Tibial nerve (tissue), 4 donors: ENCODE measurements around the gene AURKAIP1. TPM values are rescaled to one million over a fixed set of nuclear protein-coding genes. Genes with fewer than 3 reads are reported as not detected.

ENCODE experiments used
- DNase-seq, 2 donors: peaks; one replicate each; pipeline ENCODE4 v3.0.0-alpha.2; 2019; ENCODE audit warnings: low spot score in 2 of 2
- H3K27ac ChIP-seq, 4 donors: fragments of 200-600 bp; sonication (generic) in 3 of 4; one replicate each; pipeline ENCODE4 v1.5.1; 2017 to 2019; ENCODE audit warnings: mild to moderate bottlenecking in 1 of 4
- H3K27me3 ChIP-seq, 2 donors: fragments of 200-600 bp; sonication (generic) in 1 of 2; one replicate each; pipeline versions ENCODE4 v1.5.1 to v1.6.0; 2017 to 2019
- H3K36me3 ChIP-seq, 3 donors: fragments of 200-600 bp; sonication (generic); one replicate each; pipeline ENCODE4 v1.5.1; 2018 to 2019
- H3K4me1 ChIP-seq, 4 donors: fragments of 200-600 bp; sonication (generic) in 3 of 4; one replicate each; pipeline ENCODE4 v1.5.1; 2017 to 2019
- H3K4me3 ChIP-seq, 4 donors: fragments of 200-600 bp; sonication (generic) in 3 of 4; one replicate each; pipeline ENCODE4 v1.5.1; 2017 to 2019; ENCODE audit warnings: mild to moderate bottlenecking in 1 of 4, moderate library complexity in 1 of 4
- H3K9me3 ChIP-seq, 4 donors: fragments of 200-600 bp; sonication (generic) in 3 of 4; one replicate each; pipeline ENCODE4 v1.5.1; 2017 to 2019
- CTCF ChIP-seq, 5 experiments: fragments of 200-600 bp in 3 of 5; fragments of 450-650 bp in 2 of 5; sonication (generic) in 3 of 5; IDR thresholded peaks; one replicate each; pipeline ENCODE4 v1.5.1; 2016 to 2019; ENCODE audit warnings: antibody characterized with exemption in 5 of 5, mild to moderate bottlenecking in 3 of 5, moderate library complexity in 2 of 5
- EP300 ChIP-seq, 2 donors: sonication (generic); formaldehyde crosslinking; IDR thresholded peaks; one replicate each; pipeline ENCODE4 v1.6.1; 2017; ENCODE audit warnings: antibody characterized with exemption in 2 of 2, mild to moderate bottlenecking in 1 of 2
- POLR2A ChIP-seq, 2 donors: fragments of 450-650 bp; IDR thresholded peaks; one replicate each; pipeline ENCODE4 v1.6.1; 2017; ENCODE audit warnings: antibody characterized with exemption in 2 of 2, mild to moderate bottlenecking in 2 of 2, moderate library complexity in 2 of 2
- WGBS, 2 donors: methylation state at CpG; one replicate each; pipeline ENCODE4 v1.1.5; 2018; 5-methylcytosine and 5-hydroxymethylcytosine counted together
- total RNA-seq, 4 donors: library from RNA; depleted of rRNA; stranded (reverse); fragments of >200 nt; gene quantifications; one replicate each; pipeline ENCODE4 v1.1.0, GENCODE V29; 2016

Gene AURKAIP1
- total RNA-seq, 4 donors from 2014 or later, result 63.9 to 128 (median 105) TPM

- H3K9me3 ChIP-seq, result no peaks in the 10 kb centered on the region
- TF ChIP-seq EP300 (IDR thresholded peaks at IDR 0.05), result no peak
- TF ChIP-seq CTCF (IDR thresholded peaks at IDR 0.05), result no peak
- no peak for TF ChIP-seq POLR2A (IDR thresholded peaks at IDR 0.05)
- H3K4me1 ChIP-seq, result peaks cover 0 to 19% (median 3%) of the 10 kb centered on the region in 4 donors
- peaks cover 0 to 82% (median 15%) of the 10 kb centered on the region in 3 donors for H3K36me3 ChIP-seq
- no peaks in the 10 kb centered on the region for H3K27me3 ChIP-seq
- 92% methylated on average over 28 to 32 of the region's 32 CpGs for WGBS, 2 donors
- no peak for DNase-seq
- H3K4me3 ChIP-seq, result no peak overlapping the region
- no peak overlapping the region for H3K27ac ChIP-seq
These were observed 37.8 kb downstream of the AURKAIP1 start for GRCh38 chr1:1336931-1337792.

DNA sequence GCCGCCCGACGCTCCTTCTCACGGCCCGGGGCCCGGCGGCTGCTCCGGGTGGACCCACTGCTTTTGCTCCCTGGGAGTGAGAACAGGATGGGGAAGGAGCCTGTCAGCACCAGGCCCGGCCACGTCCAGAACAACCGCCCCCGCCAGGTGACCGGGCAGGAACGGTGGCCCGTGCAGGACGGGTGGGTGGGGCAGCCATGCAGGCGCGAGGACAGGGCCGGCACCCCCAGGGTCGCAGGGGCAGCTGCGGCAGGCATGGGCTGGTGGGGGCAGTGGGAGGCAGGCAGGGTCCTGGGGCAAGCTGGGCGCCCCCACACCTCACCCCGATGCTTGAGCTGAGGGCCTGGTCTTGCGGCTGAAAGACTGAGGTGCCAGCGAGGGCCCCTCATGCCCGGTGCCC lies 38.6 kb downstream of the AURKAIP1 start:
- no peaks in the 10 kb centered on the region for H3K9me3 ChIP-seq
- no peak overlapping the region for H3K27ac ChIP-seq
- H3K4me3 ChIP-seq, result no peak overlapping the region
- H3K4me1 ChIP-seq, result peaks cover 0 to 26% (median 7%) of the 10 kb centered on the region in 4 donors
- 90 to 97% methylated on average over 13 to 22 of the region's 26 CpGs for WGBS, 2 donors
- H3K36me3 ChIP-seq, result peaks cover 0 to 74% (median 15%) of the 10 kb centered on the region in 3 donors
- H3K27me3 ChIP-seq, result no peaks in the 10 kb centered on the region
- DNase-seq, result no peak
- no peak for TF ChIP-seq EP300 (IDR thresholded peaks at IDR 0.05)
- TF ChIP-seq CTCF (IDR thresholded peaks at IDR 0.05), result no peak
- TF ChIP-seq POLR2A (IDR thresholded peaks at IDR 0.05), result no peak

- H3K27me3 ChIP-seq, result no peaks in the 10 kb centered on the region
- 60 to 71% methylated on average over 1 to 3 of the region's 21 CpGs for WGBS, 2 donors
- no peak overlapping the region for H3K4me3 ChIP-seq
- TF ChIP-seq POLR2A (IDR thresholded peaks at IDR 0.05), result no peak
- TF ChIP-seq CTCF (IDR thresholded peaks at IDR 0.05), result no peak
- no peak for TF ChIP-seq EP300 (IDR thresholded peaks at IDR 0.05)
- peaks cover 0 to 33% (median 14%) of the 10 kb centered on the region in 4 donors for H3K4me1 ChIP-seq
- H3K9me3 ChIP-seq, result no peaks in the 10 kb centered on the region
- H3K27ac ChIP-seq, result no peak overlapping the region
- H3K36me3 ChIP-seq, result peaks cover 0 to 68% (median 15%) of the 10 kb centered on the region in 3 donors
- DNase-seq, result no peak
These were observed 39.2 kb downstream of the AURKAIP1 start for GRCh38 chr1:1335792-1336248.

DNA sequence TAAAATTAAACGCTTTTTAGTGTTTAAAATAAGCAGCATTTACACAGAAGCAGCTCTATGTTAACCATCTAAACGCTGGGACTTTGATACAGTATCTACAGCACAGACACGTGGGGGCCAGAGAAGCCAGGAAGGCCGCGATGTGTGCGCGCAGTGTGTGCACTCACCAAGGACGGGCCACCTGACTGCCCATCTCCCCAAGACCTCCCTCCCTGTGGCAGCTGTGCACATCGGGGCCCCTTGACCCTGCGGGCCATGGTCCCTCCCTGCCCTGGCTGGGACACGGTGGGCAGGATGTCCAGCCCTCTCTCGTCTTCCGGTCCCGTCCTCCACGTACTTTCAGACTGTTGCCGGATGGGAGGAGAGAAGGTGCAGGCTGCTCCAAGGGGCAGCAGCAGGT lies 39.7 kb downstream of the AURKAIP1 start:
- H3K4me1 ChIP-seq, result peaks cover 0 to 38% (median 19%) of the 10 kb centered on the region in 4 donors
- peaks cover 0 to 63% (median 15%) of the 10 kb centered on the region in 3 donors for H3K36me3 ChIP-seq
- WGBS, 2 donors, result 69 to 71% methylated on average over 13 of the region's 16 CpGs

More for the DNA sequence above, 39.7 kb downstream of the AURKAIP1 start:
- no peak for TF ChIP-seq POLR2A (IDR thresholded peaks at IDR 0.05)
- no peak for TF ChIP-seq CTCF (IDR thresholded peaks at IDR 0.05)
- no peak for TF ChIP-seq EP300 (IDR thresholded peaks at IDR 0.05)
- no peak for DNase-seq
- H3K4me3 ChIP-seq, result no peak overlapping the region
- H3K27ac ChIP-seq, result no peak overlapping the region
- no peaks in the 10 kb centered on the region for H3K27me3 ChIP-seq
- H3K9me3 ChIP-seq, result no peaks in the 10 kb centered on the region
